HepG2 (cell line): ENCODE measurements around the gene CENPC. TPM values are rescaled to one million over a fixed set of nuclear protein-coding genes. Genes with fewer than 3 reads are reported as not detected.

Source experiments
- AHR ChIP-seq: IDR thresholded peaks from 2 replicates; pipeline ENCODE4 v1.6.1; 2018; ENCODE audit warnings: missing genetic modification reagents, missing compliant biosample characterization
- BHLHE40 ChIP-seq: IDR thresholded peaks from 2 replicates; pipeline ENCODE4 v1.6.1; 2011; ENCODE audit warnings: low read length, improper control_type of control experiment
- FOXC1 ChIP-seq: sonication (generic); formaldehyde crosslinking; IDR thresholded peaks from 2 replicates; pipeline ENCODE4 v1.8.0; 2022; ENCODE audit warnings: mild to moderate bottlenecking, missing genetic modification reagents, borderline replicate concordance
- GATAD2A ChIP-seq: IDR thresholded peaks from 2 replicates; pipeline ENCODE4 v1.6.1; 2016
- IKZF5 ChIP-seq: IDR thresholded peaks from 2 replicates; pipeline ENCODE4 v1.6.1; 2018; ENCODE audit warnings: missing genetic modification reagents, mild to moderate bottlenecking, missing compliant biosample characterization
- JUNB ChIP-seq: sonication (generic); formaldehyde crosslinking; IDR thresholded peaks from 2 replicates; pipeline ENCODE4 v1.8.0; 2022; ENCODE audit warnings: missing genetic modification reagents, mild to moderate bottlenecking, borderline replicate concordance
- KMT2A ChIP-seq: sonication (generic); formaldehyde crosslinking; IDR thresholded peaks from 2 replicates; pipeline ENCODE4 v1.4.0; 2020; ENCODE audit warnings: missing genetic modification reagents
- LBX2 ChIP-seq: sonication (generic); formaldehyde crosslinking; IDR thresholded peaks from 2 replicates; pipeline ENCODE4 v1.5.0; 2020; ENCODE audit warnings: missing genetic modification reagents, mild to moderate bottlenecking, borderline replicate concordance
- MYPOP ChIP-seq: sonication (generic); formaldehyde crosslinking; IDR thresholded peaks from 2 replicates; pipeline ENCODE4 v1.8.1; 2023; ENCODE audit warnings: mild to moderate bottlenecking, moderate library complexity, missing genetic modification reagents
- NFE2 ChIP-seq: sonication (generic); formaldehyde crosslinking; IDR thresholded peaks from 2 replicates; pipeline ENCODE4 v1.4.0; 2020; ENCODE audit warnings: missing genetic modification reagents
- RBM39 ChIP-seq: fragments of 200-400 bp; formaldehyde crosslinking; IDR thresholded peaks from one replicate; pipeline ENCODE4 v1.6.1; 2018; ENCODE audit warnings: antibody characterized with exemption, mild to moderate bottlenecking, low read depth, low read length; ENCODE audit not compliant: poor library complexity, severe bottlenecking
- SALL2 ChIP-seq: sonication (generic); formaldehyde crosslinking; IDR thresholded peaks from 2 replicates; pipeline ENCODE4 v1.8.1; 2023; ENCODE audit warnings: mild to moderate bottlenecking, missing genetic modification reagents, inconsistent platforms
- SMAD1 ChIP-seq: sonication (generic); formaldehyde crosslinking; IDR thresholded peaks from 2 replicates; pipeline ENCODE4 v1.4.0; 2020; ENCODE audit warnings: missing genetic modification reagents, low read depth, mild to moderate bottlenecking, borderline replicate concordance
- SPEN ChIP-seq: sonication (generic); formaldehyde crosslinking; IDR thresholded peaks from 2 replicates; pipeline ENCODE4 v1.5.1; 2020; ENCODE audit warnings: low read depth, mild to moderate bottlenecking, missing genetic modification reagents
- TP53 ChIP-seq: sonication (generic); formaldehyde crosslinking; conservative IDR thresholded peaks from 2 replicates; pipeline ENCODE4 v1.4.0; 2020; ENCODE audit warnings: missing genetic modification reagents
- ZBTB33 ChIP-seq: sonication (generic); formaldehyde crosslinking; IDR thresholded peaks from 2 replicates; pipeline ENCODE4 v1.4.0; 2020; ENCODE audit warnings: missing genetic modification reagents
- ZFP41 ChIP-seq: sonication (generic); formaldehyde crosslinking; IDR thresholded peaks from 2 replicates; pipeline ENCODE4 v1.4.0; 2020; ENCODE audit warnings: mild to moderate bottlenecking, missing genetic modification reagents, borderline replicate concordance
- ZGPAT ChIP-seq: IDR thresholded peaks from 2 replicates; pipeline ENCODE4 v1.6.1; 2016; ENCODE audit warnings: mild to moderate bottlenecking
- ZNF143 ChIP-seq: sonication (generic); formaldehyde crosslinking; IDR thresholded peaks from 2 replicates; pipeline ENCODE4 v1.4.0; 2020; ENCODE audit warnings: missing genetic modification reagents
- ZNF501 ChIP-seq: sonication (generic); formaldehyde crosslinking; IDR thresholded peaks from 2 replicates; pipeline ENCODE4 v1.5.1; 2020; ENCODE audit warnings: mild to moderate bottlenecking, moderate library complexity, missing genetic modification reagents
- ZNF614 ChIP-seq: IDR thresholded peaks from 2 replicates; pipeline ENCODE4 v1.6.1; 2018; ENCODE audit warnings: missing biosample characterization, missing genetic modification reagents, inconsistent platforms, borderline replicate concordance
- ZSCAN9 ChIP-seq: IDR thresholded peaks from 2 replicates; pipeline ENCODE4 v1.6.1; 2016; ENCODE audit warnings: borderline replicate concordance
- ZZZ3 ChIP-seq: sonication (generic); formaldehyde crosslinking; IDR thresholded peaks from 2 replicates; pipeline ENCODE4 v1.4.0; 2020; ENCODE audit warnings: missing genetic modification reagents, mild to moderate bottlenecking, borderline replicate concordance
- polyA plus RNA-seq, 8 experiments: library from polyadenylated mRNA; depleted of rRNA in 3 of 8; stranded (reverse) in 7 of 8; unstranded in 1 of 8; fragments of >200 nt; fragmentation: Illumina TruSeq in 4 of 8; extraction: Trizol in 4 of 8; gene quantifications; 2 replicates each; pipeline versions ENCODE4 v1.2.1 to v1.2.3, GENCODE V29; 2011 to 2016; ENCODE audit warnings: low read depth in 4 of 8, missing spikeins in 1 of 8, mixed read lengths in 1 of 8; ENCODE audit not compliant: insufficient read depth in 1 of 8
- total RNA-seq, 5 experiments: library from RNA; depleted of rRNA; stranded (reverse); fragments of >200 nt; fragmentation: Illumina TruSeq; extraction: Trizol; gene quantifications; 2 replicates each; pipeline ENCODE4 v1.2.3, GENCODE V29; 2016; ENCODE audit warnings: low read depth in 1 of 5

Gene CENPC
- total and polyA plus RNA-seq, 2 of the 13 experiments (the other 11 are each of a cell fraction or from before 2014, with no cell fraction given): 4.7 to 16.4 TPM

- TF ChIP-seq TP53 (CRISPR knock-in tag) (peak; percentile 68; the same call in 1 of the 2 replicates), ZSCAN9 (CRISPR knock-in tag) (peak; percentile 51; the same call in 1 of the 2 replicates), AHR (CRISPR knock-in tag) (no peak), ZBTB33 (no peak), FOXC1 (0 out of 2 replicates have a peak, but pooled peaks have one; percentile 64), SPEN (CRISPR knock-in tag) (peak; percentile 56; the same call in 1 of the 2 replicates), BHLHE40 (peak; percentile 9; the same call in 1 of the 2 replicates), MYPOP (peak; percentile 67), SALL2 (CRISPR knock-in tag) (peak; percentile 90), GATAD2A (CRISPR knock-in tag) (0 out of 2 replicates have a peak, but pooled peaks have one; percentile 26), IKZF5 (peak; percentile 59), SMAD1 (CRISPR knock-in tag) (0 out of 2 replicates have a peak, but pooled peaks have one; percentile 29), ZNF143 (CRISPR knock-in tag) (no peak), ZFP41 (no peak), NFE2 (CRISPR knock-in tag) (no peak), JUNB (CRISPR knock-in tag) (0 out of 2 replicates have a peak, but pooled peaks have one; percentile 20), ZNF614 (no peak), LBX2 (CRISPR knock-in tag) (no peak), KMT2A (peak; percentile 97), ZZZ3 (no peak; the same call in 1 of the 2 replicates), ZNF501 (peak; percentile 77; the same call in 1 of the 2 replicates), ZGPAT (CRISPR knock-in tag) (peak; percentile 71; the same call in 1 of the 2 replicates), RBM39 (peak; percentile 90)
These were observed at the start of gene CENPC (continued) for GRCh38 chr4:67545199-67546003.
